Mucosa of descending colon (tissue), 3 donors: Measurements from ENCODE around the gene GEMIN2. TPM values are rescaled to one million over a fixed set of nuclear protein-coding genes. Genes with fewer than 3 reads are reported as not detected.
A peak's percentile ranks its signal among the peaks of the same experiment; 100 is the strongest.
"Not testable (repeated sequence)": the region's sequence is repeated elsewhere in the genome, so short reads cannot be mapped to it uniquely, and the experiment has no call there.

Experiments used
- ATAC-seq: fragments of 200-7000 bp; cut with Tn5 transposase; one replicate; pipeline ENCODE4 v1.9.1; 2020; ENCODE audit warnings: mild to moderate bottlenecking, moderate library complexity
- DNase-seq, 3 donors: peaks; one replicate each; pipeline ENCODE4 v3.0.0-alpha.2; 2020
- H3K36me3 ChIP-seq: fragments of 200-600 bp; one replicate; pipeline ENCODE4 v1.8.0; 2021; ENCODE audit warnings: low read depth, mild to moderate bottlenecking
- H3K4me1 ChIP-seq: fragments of 200-600 bp; one replicate; pipeline ENCODE4 v1.8.0; 2021; ENCODE audit warnings: low read depth, mild to moderate bottlenecking
- H3K4me3 ChIP-seq: fragments of 200-600 bp; one replicate; pipeline ENCODE4 v1.8.0; 2021; ENCODE audit warnings: mild to moderate bottlenecking
- H3K9me3 ChIP-seq: fragments of 200-600 bp; one replicate; pipeline ENCODE4 v1.8.0; 2021; ENCODE audit warnings: mild to moderate bottlenecking
- intact Hi-C, 2 donors: fragments of 100-400 bp; cut with DNase I in 1 of 2; cut with micrococcal nuclease in 1 of 2; formaldehyde crosslinking; loops; one replicate each; pipeline versions ENCODE4 v1.11.0 to v1.11.1; 2022; cut with DNase I, micrococcal nuclease
- total RNA-seq, 3 donors: library from RNA; stranded (reverse); fragmentation: NEBNext Ultra II Directional in 2 of 3; extraction: Animal tissue kit (Norgen Biotek cat#: 25700) in 2 of 3; gene quantifications; one replicate each; pipeline versions ENCODE4 v1.2.1 to v1.2.4, GENCODE V29; 2021 to 2023
- TF ChIP-seq, protein P1 (sequence below): fragments of 200-600 bp; IDR thresholded peaks from one replicate; pipeline ENCODE4 v1.8.0; 2022; ENCODE audit warnings: antibody characterized with exemption, mild to moderate bottlenecking
- donor health status: DM: no; HTN: no; CAD: no; lungs with moderate emphysema.
- donor health status: DM: no; HTN: no; CAD: no.
- donor health status: DM: no; HTN: yes; CAD: no.

GEMIN2 gene
- total RNA-seq, 3 donors from 2014 or later: 7.9 to 8.2 (median 8.1) TPM

GRCh38 chr14:39158222-39158858, 44.2 kb downstream of the GEMIN2 start:
- TF ChIP-seq, protein P1, sequence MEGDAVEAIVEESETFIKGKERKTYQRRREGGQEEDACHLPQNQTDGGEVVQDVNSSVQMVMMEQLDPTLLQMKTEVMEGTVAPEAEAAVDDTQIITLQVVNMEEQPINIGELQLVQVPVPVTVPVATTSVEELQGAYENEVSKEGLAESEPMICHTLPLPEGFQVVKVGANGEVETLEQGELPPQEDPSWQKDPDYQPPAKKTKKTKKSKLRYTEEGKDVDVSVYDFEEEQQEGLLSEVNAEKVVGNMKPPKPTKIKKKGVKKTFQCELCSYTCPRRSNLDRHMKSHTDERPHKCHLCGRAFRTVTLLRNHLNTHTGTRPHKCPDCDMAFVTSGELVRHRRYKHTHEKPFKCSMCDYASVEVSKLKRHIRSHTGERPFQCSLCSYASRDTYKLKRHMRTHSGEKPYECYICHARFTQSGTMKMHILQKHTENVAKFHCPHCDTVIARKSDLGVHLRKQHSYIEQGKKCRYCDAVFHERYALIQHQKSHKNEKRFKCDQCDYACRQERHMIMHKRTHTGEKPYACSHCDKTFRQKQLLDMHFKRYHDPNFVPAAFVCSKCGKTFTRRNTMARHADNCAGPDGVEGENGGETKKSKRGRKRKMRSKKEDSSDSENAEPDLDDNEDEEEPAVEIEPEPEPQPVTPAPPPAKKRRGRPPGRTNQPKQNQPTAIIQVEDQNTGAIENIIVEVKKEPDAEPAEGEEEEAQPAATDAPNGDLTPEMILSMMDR: no peak

DNA sequence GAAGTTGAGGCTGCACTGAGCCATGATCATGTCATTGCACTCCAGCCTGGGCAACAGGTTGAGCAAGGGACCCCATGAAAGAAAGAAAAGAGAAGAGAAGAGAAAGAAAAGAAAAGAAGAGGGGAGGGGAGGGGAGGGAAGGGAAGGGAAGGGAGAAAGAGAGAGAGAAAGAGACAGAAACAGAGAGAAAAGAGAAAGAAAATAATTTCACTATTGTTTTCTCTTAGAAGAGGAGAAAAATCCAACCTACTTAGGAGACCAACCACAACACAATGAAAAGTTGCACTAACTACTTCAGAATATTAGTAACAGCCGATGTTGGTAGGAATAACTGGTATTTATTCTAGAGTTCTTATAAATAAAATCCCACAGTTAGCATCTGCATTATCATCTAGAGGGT, 46.4 kb downstream of the GEMIN2 start:
- H3K9me3 ChIP-seq: no peaks in the 10 kb centered on the region
- intact Hi-C loops: no loop called here
- TF ChIP-seq, protein P1: no peak
- no peaks in the 10 kb centered on the region for H3K4me1 ChIP-seq
- no peak for DNase-seq
- no peak overlapping the region for H3K4me3 ChIP-seq
- no peaks in the 10 kb centered on the region for H3K36me3 ChIP-seq
- no peak for ATAC-seq

More at GRCh38 chr14:39158222-39158858, 44.2 kb downstream of the GEMIN2 start:
- Histone ChIP-seq H3K9me3 (no peaks in the 10 kb centered on the region), H3K4me1 (no peaks in the 10 kb centered on the region), H3K36me3 (no peaks in the 10 kb centered on the region), H3K4me3 (no peak overlapping the region)
- no peak for ATAC-seq
- intact Hi-C loops: no loop called here
- DNase-seq: no peak

GRCh38 chr14:39167797-39168320, 53.7 kb downstream of the GEMIN2 start:
- H3K4me3 ChIP-seq, DNase-seq, intact Hi-C loops, H3K9me3 ChIP-seq, ATAC-seq, H3K36me3 ChIP-seq: not testable (repeated sequence)
- peaks cover 13% of the 10 kb centered on the region for H3K4me1 ChIP-seq

DNA sequence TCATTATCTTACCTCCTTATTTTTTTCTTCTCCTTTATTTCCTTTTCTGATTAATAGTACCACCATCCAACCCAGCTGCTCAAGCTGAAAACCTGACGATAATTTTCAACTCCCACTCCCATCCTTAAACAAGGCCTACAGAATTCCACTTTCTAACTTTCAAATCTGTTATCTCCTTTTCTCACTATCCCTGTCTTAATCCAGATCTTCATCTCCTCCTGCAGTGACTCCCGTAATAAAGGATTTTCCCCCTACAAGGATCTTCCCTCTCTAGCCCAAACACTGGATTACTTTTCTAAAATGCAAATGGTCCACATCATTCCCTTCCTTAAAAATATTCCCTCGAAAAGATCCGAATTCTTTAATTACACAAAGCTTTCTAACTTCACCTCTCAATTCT, 54.5 kb downstream of the GEMIN2 start:
- DNase-seq (no peak), ATAC-seq (no peak)
- Histone ChIP-seq H3K9me3 (no peaks in the 10 kb centered on the region), H3K4me1 (peaks cover 13% of the 10 kb centered on the region), H3K36me3 (no peaks in the 10 kb centered on the region), H3K4me3 (no peak overlapping the region)
- TF ChIP-seq, protein P1: no peak
- intact Hi-C loops: no loop called here

DNA sequence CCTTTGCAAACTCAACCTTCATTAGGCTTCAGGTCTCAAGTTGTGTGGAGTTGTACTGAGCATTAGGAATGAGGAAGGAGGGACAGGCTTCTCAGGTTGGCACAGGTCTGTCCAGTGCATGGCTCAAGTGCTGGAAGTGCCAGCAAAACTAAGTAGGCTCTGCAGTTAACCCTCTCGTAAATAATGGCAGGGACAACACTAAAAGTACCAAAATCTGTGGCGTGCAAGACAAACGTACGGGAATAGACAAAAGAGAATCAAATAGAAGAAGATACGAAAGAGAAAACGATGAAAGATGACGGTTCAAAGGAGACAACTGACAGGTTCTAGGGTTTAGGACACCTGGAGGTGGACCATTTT, 55.4 kb downstream of the GEMIN2 start:
- H3K4me1 ChIP-seq: peaks cover 13% of the 10 kb centered on the region
- H3K4me3 ChIP-seq: peak overlapping the region; percentile 45
- H3K9me3 ChIP-seq: no peaks in the 10 kb centered on the region
- TF ChIP-seq, protein P1: no peak
- ATAC-seq (peak; percentile 52), DNase-seq (peak in 1 of 3 donors; percentile 24)
- H3K36me3 ChIP-seq: no peaks in the 10 kb centered on the region
- intact Hi-C loops: no loop called here

DNA sequence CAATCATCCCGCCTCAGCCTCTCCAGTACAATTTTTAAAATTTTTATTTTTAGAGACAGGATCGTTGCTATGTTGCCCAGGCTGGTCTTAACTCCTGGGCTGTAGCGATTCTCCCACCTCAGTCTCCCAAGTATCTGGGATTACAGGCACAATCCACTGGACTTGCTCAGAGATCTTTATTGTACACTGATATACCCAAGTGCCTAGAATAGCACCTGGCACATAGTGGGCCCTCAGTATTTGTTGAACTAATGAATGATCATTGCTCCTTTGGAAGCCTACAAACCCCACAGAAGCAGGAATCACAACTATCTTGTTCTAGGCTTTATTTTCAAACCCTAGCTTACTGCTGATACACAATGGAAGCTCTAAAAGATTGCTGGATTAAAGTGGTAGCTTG, 59.1 kb downstream of the GEMIN2 start:
- no peak for ATAC-seq
- DNase-seq: no peak
- TF ChIP-seq, protein P1: no peak
- no peak overlapping the region for H3K4me3 ChIP-seq
- intact Hi-C loops: loop anchor here in 1 of 2 donors (10.0 kb wide), 1 partner anchor 68 kb away; the partner anchor contains the start of gene SEC23A
- H3K36me3 ChIP-seq: peaks cover 4% of the 10 kb centered on the region
- no peaks in the 10 kb centered on the region for H3K9me3 ChIP-seq
- peaks cover 21% of the 10 kb centered on the region for H3K4me1 ChIP-seq
